Middle frontal gyrus (tissue), 1 donor: ENCODE measurements around the gene CDH13.

Source experiments
- DNase-seq: peaks from one replicate; pipeline ENCODE4 v3.0.0-alpha.2; 2015; ENCODE audit warnings: low spot score; ENCODE audit errors: extremely low spot score

Gene CDH13

GRCh38 chr16:82628088-82628423 is 1.3 kb downstream of the CDH13 start:
- no peak for DNase-seq

GRCh38 chr16:82628711-82629110 is 1.9 kb downstream of the CDH13 start:
- no peak for DNase-seq

GRCh38 chr16:82629441-82630027 is 2.8 kb downstream of the CDH13 start:
- no peak for DNase-seq

- DNase-seq = no peak
These were observed 3.5 kb downstream of the CDH13 start for GRCh38 chr16:82630219-82630618.

GRCh38 chr16:82630688-82631087 is 3.9 kb downstream of the CDH13 start:
- DNase-seq = peak; percentile 15

GRCh38 chr16:82631701-82632685 is 5.2 kb downstream of the CDH13 start:
- no peak for DNase-seq

- no peak for DNase-seq
These were observed 7.3 kb downstream of the CDH13 start for GRCh38 chr16:82633964-82634600.

- no peak for DNase-seq
These were observed 8.3 kb downstream of the CDH13 start for GRCh38 chr16:82634955-82635610.

GRCh38 chr16:82636485-82636884 is 9.7 kb downstream of the CDH13 start:
- no peak for DNase-seq

GRCh38 chr16:82636958-82637357 is 10.2 kb downstream of the CDH13 start:
- no peak for DNase-seq

GRCh38 chr16:82638095-82638798 is 11.5 kb downstream of the CDH13 start:
- DNase-seq = no peak

GRCh38 chr16:82639263-82639662 is 12.5 kb downstream of the CDH13 start:
- DNase-seq = no peak

GRCh38 chr16:82639666-82640336 is 13.0 kb downstream of the CDH13 start:
- no peak for DNase-seq

- DNase-seq = no peak
These were observed 14.7 kb downstream of the CDH13 start for GRCh38 chr16:82641336-82641984.

- DNase-seq = no peak
These were observed 16.4 kb downstream of the CDH13 start for GRCh38 chr16:82643136-82643535.

GRCh38 chr16:82643936-82644630 is 17.3 kb downstream of the CDH13 start:
- no peak for DNase-seq

GRCh38 chr16:82646504-82646903 is 19.7 kb downstream of the CDH13 start:
- DNase-seq = no peak

- DNase-seq = no peak
These were observed 23.0 kb downstream of the CDH13 start for GRCh38 chr16:82649766-82650165.

GRCh38 chr16:82650804-82651203 is 24.0 kb downstream of the CDH13 start:
- no peak for DNase-seq
